NT2/D1 (cell line): Measurements from ENCODE around the gene SMARCB1.
A peak's percentile ranks its signal among the peaks of the same experiment; 100 is the strongest.

Experiments used
- DNase-seq: peaks from one replicate; pipeline ENCODE4 v3.0.0-alpha.2; 2011; ENCODE audit warnings: low read depth, low spot score
- H3K27me3 ChIP-seq: 2 replicates; pipeline ENCODE4 v1.6.0; 2011; ENCODE audit warnings: mild to moderate bottlenecking; ENCODE audit not compliant: insufficient read length, insufficient read depth
- H3K36me3 ChIP-seq: 2 replicates; pipeline ENCODE4 v1.6.1; 2011; ENCODE audit warnings: mild to moderate bottlenecking, low read length, mixed read lengths; ENCODE audit not compliant: insufficient read depth, insufficient read length
- H3K4me1 ChIP-seq: 2 replicates; pipeline ENCODE4 v1.5.1; 2011; ENCODE audit not compliant: insufficient read depth, insufficient read length
- H3K4me3 ChIP-seq: 2 replicates; pipeline ENCODE4 v1.5.1; 2011; ENCODE audit warnings: low read depth; ENCODE audit not compliant: insufficient read length
- H3K9ac ChIP-seq: 2 replicates; pipeline ENCODE4 v1.6.0; 2011; ENCODE audit warnings: low read depth; ENCODE audit not compliant: insufficient read length
- H3K9me3 ChIP-seq: 2 replicates; pipeline ENCODE4 v1.5.1; 2011; ENCODE audit warnings: mild to moderate bottlenecking, low read length; ENCODE audit not compliant: insufficient read depth
- SUZ12 ChIP-seq: IDR thresholded peaks from 2 replicates; pipeline ENCODE4 v1.6.1; 2011; ENCODE audit not compliant: insufficient read length, insufficient read depth; ENCODE audit errors: extremely low read depth
- YY1 ChIP-seq: IDR thresholded peaks from 2 replicates; pipeline ENCODE4 v1.6.1; 2011; ENCODE audit not compliant: insufficient read length, insufficient read depth
- ZNF274 ChIP-seq: IDR thresholded peaks from 2 replicates; pipeline ENCODE4 v1.6.1; 2011; ENCODE audit warnings: mild to moderate bottlenecking, low read depth, low read length

Gene SMARCB1

GRCh38 chr22:23777776-23778576 is 8.8 kb upstream of the SMARCB1 start:
- H3K4me1 ChIP-seq: peaks cover 20% of the 10 kb centered on the region
- no peak overlapping the region for H3K9ac ChIP-seq
- no peak for TF ChIP-seq YY1

GRCh38 chr22:23778577-23778900 is 8.2 kb upstream of the SMARCB1 start:
- H3K36me3 ChIP-seq: no peaks in the 10 kb centered on the region
- no peak overlapping the region for H3K9ac ChIP-seq
- H3K9me3 ChIP-seq: no peaks in the 10 kb centered on the region
- DNase-seq: no peak
- TF ChIP-seq SUZ12 (no peak), YY1 (no peak), ZNF274 (no peak)
- H3K4me3 ChIP-seq: no peak overlapping the region
- H3K27me3 ChIP-seq: peaks cover 15% of the 10 kb centered on the region
- H3K4me1 ChIP-seq: peaks cover 15% of the 10 kb centered on the region

More at GRCh38 chr22:23777776-23778576, 8.8 kb upstream of the SMARCB1 start:
- no peak for DNase-seq
- Histone ChIP-seq H3K4me3 (no peak overlapping the region), H3K27me3 (peaks cover 21% of the 10 kb centered on the region), H3K36me3 (no peaks in the 10 kb centered on the region), H3K9me3 (no peaks in the 10 kb centered on the region)

- no peak overlapping the region for H3K4me3 ChIP-seq
- TF ChIP-seq YY1 (no peak), SUZ12 (no peak), ZNF274 (no peak)
- peaks cover 10% of the 10 kb centered on the region for H3K27me3 ChIP-seq
- no peaks in the 10 kb centered on the region for H3K36me3 ChIP-seq
- peaks cover 12% of the 10 kb centered on the region for H3K4me1 ChIP-seq
- H3K9ac ChIP-seq: no peak overlapping the region
- H3K9me3 ChIP-seq: no peaks in the 10 kb centered on the region
- no peak for DNase-seq
Observed at GRCh38 chr22:23779083-23779482, 7.7 kb upstream of the SMARCB1 start.

GRCh38 chr22:23779731-23780130 is 7.0 kb upstream of the SMARCB1 start:
- Histone ChIP-seq H3K9ac (no peak overlapping the region), H3K36me3 (no peaks in the 10 kb centered on the region), H3K4me3 (no peak overlapping the region), H3K9me3 (no peaks in the 10 kb centered on the region), H3K4me1 (peaks cover 10% of the 10 kb centered on the region), H3K27me3 (peaks cover 4% of the 10 kb centered on the region)
- TF ChIP-seq SUZ12: no peak
- TF ChIP-seq YY1: no peak
- no peak for TF ChIP-seq ZNF274
- DNase-seq: no peak

- TF ChIP-seq YY1: no peak
- TF ChIP-seq SUZ12: no peak
- no peak for TF ChIP-seq ZNF274
- H3K9me3 ChIP-seq: no peaks in the 10 kb centered on the region
- no peak for DNase-seq
- H3K4me1 ChIP-seq: peaks cover 10% of the 10 kb centered on the region
- peaks cover 2% of the 10 kb centered on the region for H3K27me3 ChIP-seq
- no peak overlapping the region for H3K9ac ChIP-seq
- no peak overlapping the region for H3K4me3 ChIP-seq
- H3K36me3 ChIP-seq: no peaks in the 10 kb centered on the region
Observed at GRCh38 chr22:23780146-23780748, 6.5 kb upstream of the SMARCB1 start.

GRCh38 chr22:23781065-23781464 is 5.7 kb upstream of the SMARCB1 start:
- H3K4me3 ChIP-seq: no peak overlapping the region

GRCh38 chr22:23781511-23782183 is 5.1 kb upstream of the SMARCB1 start:
- Histone ChIP-seq H3K4me3 (no peak overlapping the region), H3K9me3 (no peaks in the 10 kb centered on the region), H3K4me1 (peaks cover 10% of the 10 kb centered on the region), H3K36me3 (no peaks in the 10 kb centered on the region), H3K9ac (peak overlapping the region; percentile 33), H3K27me3 (no peaks in the 10 kb centered on the region)
- DNase-seq: no peak
- no peak for TF ChIP-seq YY1
- TF ChIP-seq SUZ12: no peak

More at GRCh38 chr22:23781065-23781464, 5.7 kb upstream of the SMARCB1 start:
- no peak for DNase-seq
- Histone ChIP-seq H3K4me1 (peaks cover 10% of the 10 kb centered on the region), H3K27me3 (no peaks in the 10 kb centered on the region), H3K36me3 (no peaks in the 10 kb centered on the region), H3K9ac (peak overlapping the region; percentile 33), H3K9me3 (no peaks in the 10 kb centered on the region)
- TF ChIP-seq ZNF274 (no peak), YY1 (no peak), SUZ12 (no peak)
